Activated CD4-positive, alpha-beta T cell treated with anti-CD3 and anti-CD28 coated beads for 24 hours (primary cell): ENCODE measurements around the gene MIB1.

Source experiments
- DNase-seq, 2 donors: peaks; one replicate each; pipeline ENCODE4 v3.0.0-alpha.2; 2020; ENCODE audit warnings: low read depth in 2 of 2

Gene MIB1

GRCh38 chr18:21815101-21815500 lies 74.5 kb downstream of the MIB1 start:
- no peak for DNase-seq

- no peak for DNase-seq
Measured at GRCh38 chr18:21820033-21820810, 79.6 kb downstream of the MIB1 start.

- DNase-seq = no peak
Measured at GRCh38 chr18:21820811-21821143, 80.2 kb downstream of the MIB1 start.

GRCh38 chr18:21823848-21824247 lies 83.3 kb downstream of the MIB1 start:
- DNase-seq = no peak

- no peak for DNase-seq
Measured at GRCh38 chr18:21826196-21826595, 85.6 kb downstream of the MIB1 start.

- no peak for DNase-seq
Measured at GRCh38 chr18:21826641-21827302, 86.2 kb downstream of the MIB1 start.

- no peak for DNase-seq
Measured at GRCh38 chr18:21830532-21830931, 89.9 kb downstream of the MIB1 start.

- DNase-seq = no peak
Measured at GRCh38 chr18:21831413-21831831, 90.8 kb downstream of the MIB1 start.

DNA sequence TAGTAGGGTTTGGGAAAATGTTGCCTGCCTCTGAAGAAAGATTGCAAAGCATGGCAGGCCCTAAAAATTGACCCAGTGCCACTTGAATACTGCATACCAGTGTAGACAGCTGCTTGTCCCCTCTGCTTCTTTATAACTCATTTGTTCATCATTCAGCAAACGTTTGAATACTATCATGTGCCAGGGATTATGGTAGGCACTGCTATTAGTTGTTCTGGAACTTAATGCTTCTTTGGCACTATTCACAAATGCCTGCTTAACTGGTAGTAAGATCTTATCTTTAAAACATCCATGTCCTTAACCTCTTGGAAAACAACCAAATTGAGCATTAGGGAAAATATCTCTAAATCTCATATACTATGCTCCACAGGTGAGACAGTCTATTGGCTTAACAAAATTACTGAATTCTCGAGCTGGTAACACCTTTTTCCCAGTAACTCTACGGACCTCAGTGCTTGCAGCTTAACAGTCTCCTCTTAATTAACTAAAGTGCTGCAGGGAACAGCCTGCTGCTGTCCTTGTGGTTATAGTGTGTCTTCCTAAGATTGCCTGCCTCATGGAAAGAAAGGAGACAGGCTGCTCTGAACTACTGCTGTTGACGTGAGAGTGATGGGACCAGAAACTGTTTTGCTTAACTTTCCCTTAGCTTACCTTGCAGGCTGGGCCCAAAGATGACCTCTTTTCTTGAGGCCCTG lies 93.2 kb downstream of the MIB1 start:
- DNase-seq = no peak

- DNase-seq = no peak
Measured at GRCh38 chr18:21834299-21834660, 93.7 kb downstream of the MIB1 start.

GRCh38 chr18:21841570-21841969 lies 101.0 kb downstream of the MIB1 start:
- DNase-seq = no peak

GRCh38 chr18:21843341-21843740 lies 102.7 kb downstream of the MIB1 start:
- no peak for DNase-seq

DNA sequence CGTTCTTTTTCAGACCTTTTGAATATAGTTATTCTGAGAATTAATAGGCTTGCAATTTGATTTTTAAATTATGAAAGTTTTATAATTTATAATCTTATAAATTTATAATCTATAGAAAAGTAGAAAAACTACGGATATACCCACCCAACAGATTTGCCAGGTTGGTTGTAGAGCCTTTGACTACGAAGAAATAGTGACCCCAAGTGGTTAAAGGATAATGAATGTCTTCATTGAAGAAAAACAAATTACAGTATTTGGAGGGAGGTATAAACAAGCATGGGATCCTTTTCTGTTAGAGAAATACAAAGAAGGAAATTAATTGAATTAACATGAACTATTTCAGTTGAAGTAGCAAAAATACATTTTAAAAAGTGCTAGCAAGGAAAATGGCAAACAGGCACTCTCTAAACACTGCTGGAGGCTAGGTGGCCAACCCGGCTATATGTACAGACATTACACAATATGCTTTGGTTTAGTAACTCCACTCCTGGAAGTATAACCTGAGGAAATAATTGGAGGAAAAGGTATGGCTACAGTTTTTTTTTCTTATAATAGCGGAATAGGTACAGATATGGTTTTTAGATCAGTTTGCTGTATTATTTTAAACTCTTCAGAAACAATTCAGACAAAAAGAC lies 110.9 kb downstream of the MIB1 start:
- DNase-seq = no peak

- no peak for DNase-seq
Measured at GRCh38 chr18:21853016-21853415, 112.4 kb downstream of the MIB1 start.

DNA sequence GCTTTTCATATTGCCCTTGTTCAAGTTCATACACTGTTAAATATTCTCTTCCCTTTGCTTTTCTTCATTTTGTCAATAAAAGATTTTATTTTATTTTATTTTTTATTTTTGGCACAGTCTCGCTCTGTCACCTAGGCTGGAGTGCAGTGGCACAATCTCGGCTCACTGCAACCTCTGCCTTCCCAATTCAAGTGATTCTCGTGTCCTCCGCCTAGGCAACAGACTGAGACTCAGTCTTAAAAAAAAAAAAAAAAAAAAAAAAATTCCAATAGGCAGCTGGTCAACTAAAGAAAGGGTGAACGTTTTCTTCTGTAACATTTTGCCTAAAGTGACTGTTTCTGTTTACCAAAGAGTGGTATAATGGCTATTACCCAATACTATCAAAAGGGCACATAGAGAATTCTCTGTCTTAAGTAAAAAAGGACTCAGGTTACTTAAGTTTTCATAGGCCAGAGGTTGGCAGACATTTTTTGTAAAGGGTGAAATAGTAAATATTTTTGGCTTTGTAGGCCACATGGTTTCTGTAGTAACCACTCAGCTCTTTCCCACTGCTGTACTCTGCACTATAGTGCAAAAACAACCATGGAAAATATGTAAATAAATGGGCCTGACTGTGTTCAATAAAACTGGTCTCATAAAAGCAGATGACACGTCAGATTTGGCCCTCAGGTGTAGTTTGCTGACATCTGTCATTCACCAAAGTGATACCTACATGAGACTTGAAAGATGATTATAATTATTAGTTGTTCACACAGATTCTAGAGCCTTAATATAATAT lies 113.4 kb downstream of the MIB1 start:
- DNase-seq = no peak

- DNase-seq = no peak
Measured at GRCh38 chr18:21855432-21855831, 114.8 kb downstream of the MIB1 start.

DNA sequence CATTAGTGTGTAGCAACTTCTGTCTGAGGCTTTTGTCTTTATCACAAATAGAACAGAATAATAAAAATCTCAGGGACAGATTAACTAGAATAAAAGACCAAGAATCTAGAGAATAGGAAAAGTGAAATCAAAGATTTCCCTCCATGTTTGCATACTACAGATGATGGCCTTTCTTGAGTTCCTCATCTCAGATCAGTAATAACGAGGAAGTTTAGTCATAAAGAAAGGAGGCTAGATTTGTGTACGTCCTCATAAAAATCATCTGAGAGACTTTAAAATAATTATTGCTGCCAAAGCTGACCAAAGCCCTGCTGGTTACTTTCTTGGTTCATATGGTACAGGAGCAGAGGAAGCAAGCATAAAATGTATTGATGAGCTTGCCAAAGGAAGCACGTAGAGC lies 117.3 kb downstream of the MIB1 start:
- DNase-seq = no peak

- DNase-seq = no peak
Measured at GRCh38 chr18:21858544-21858943, 118.0 kb downstream of the MIB1 start.

DNA sequence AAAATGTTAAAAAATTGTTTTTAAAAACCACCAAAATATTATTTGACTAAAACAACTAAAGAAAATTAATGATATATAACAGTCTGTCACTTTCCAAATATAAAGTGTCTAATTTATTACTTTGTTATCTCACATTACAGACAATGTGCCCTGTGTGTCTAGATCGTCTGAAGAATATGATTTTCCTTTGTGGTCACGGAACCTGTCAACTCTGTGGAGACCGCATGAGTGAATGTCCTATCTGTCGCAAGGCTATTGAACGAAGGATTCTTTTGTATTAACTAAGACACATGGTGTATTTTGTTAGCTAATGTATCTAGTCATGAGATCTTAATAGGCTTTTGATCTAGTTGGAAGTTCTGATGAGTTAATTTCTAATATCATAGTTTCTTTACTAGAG lies 123.8 kb downstream of the MIB1 start:
- DNase-seq = no peak

DNA sequence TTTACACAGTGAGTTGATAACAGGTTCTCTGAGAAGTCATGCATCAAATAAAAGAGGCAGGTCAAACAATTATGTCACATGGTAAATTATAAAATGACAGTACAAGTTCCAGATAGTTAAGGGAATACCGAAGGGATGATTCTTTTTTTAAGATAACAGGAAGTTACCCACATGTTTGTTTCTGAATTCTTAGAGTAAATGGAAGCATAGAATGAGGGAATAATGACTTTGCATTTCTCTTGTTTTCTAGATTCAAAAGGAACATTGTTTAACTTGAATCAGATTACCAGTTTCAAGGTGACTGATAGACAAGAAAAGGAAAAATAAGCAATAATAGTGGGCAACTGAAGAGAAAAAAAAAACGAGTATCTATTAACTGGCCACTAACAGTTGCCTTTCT lies 124.5 kb downstream of the MIB1 start:
- no peak for DNase-seq

DNA sequence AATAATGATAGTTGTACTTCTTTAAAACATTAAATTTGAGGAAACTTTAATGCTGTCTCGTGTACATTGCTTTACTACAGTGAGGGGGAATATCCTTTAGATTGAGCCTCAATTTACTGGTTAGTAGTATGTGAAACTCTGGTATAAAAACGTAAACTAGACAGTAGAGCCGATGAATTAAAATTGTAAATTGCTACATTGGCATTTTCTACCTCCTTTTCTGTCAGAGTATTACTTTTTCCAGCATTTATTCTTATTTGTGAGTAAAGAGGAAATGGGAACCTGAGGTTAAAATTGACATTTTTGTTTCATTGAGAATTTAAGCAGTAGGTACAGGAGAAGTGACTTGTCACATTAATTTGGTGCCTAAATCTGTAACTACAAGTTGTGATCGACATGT lies 128.2 kb downstream of the MIB1 start:
- no peak for DNase-seq

- no peak for DNase-seq
Measured at GRCh38 chr18:21889570-21889969, 149.0 kb downstream of the MIB1 start.
